Measurements from ENCODE around the gene HECW1.
A peak's percentile ranks its signal among the peaks of the same experiment; 100 is the strongest.
"Not testable (repeated sequence)": the region's sequence is repeated elsewhere in the genome, so short reads cannot be mapped to it uniquely, and the experiment has no call there.

HECW1 gene

DNA sequence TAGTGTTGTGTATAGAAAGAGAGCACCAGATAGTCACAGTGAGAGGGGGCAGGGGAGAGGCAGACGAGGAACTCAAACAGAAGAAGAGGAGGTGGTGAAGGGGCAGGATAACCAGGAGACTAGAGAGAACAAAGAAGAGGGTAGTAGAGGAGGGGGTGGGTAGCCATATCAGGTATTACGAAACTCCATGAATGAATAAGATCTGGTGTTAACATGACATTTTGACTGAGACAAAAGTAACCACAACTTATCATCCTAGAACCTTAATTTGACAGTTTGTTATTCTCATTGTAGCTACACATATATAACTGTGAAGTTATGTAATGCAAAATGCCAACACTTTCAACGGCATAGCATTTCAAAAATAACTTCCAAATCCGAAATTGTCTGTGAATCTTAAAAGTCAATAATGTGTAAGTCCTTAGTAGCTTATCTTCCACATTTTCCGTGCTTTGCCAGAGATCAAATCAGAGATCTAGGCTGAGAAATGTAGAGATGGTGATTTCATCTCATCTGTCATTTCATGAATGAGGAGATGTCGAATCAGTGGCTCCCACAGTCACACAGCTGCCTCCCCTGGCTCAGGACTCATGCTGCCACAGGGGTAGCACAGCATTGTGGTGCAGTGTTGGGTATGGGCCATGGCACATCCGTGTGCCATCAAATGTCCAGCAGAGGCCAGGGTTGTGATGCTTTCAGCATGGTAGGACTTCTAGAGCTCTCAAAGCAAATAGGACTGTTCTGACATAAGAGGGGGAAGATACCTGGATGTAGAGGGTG, 202.1 kb downstream of the HECW1 start:
- no peak for DNase-seq

GRCh38 chr7:43317075-43317474, 204.6 kb downstream of the HECW1 start:
- DNase-seq, result no peak

- DNase-seq, result no peak
These were observed 205.8 kb downstream of the HECW1 start for GRCh38 chr7:43318188-43318770.

DNA sequence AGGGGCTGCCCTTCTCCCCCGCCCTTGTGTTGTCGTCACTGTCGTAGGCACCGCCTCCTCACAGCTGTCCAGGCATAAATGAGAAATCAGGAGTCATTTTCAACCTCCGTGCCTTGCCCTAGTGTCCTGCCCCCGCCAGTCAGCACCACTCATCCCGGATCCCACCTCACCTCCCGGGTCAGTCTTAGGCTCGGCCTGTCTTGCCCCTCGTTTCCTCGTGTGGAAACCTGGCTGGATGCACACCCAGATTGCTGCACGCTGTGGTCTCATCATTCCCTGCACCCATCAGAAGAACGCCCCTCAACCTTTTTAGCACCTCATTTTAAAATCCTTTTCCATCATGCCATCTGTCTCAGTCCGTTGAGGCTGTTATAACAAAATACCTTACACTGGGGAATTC, 213.1 kb downstream of the HECW1 start:
- DNase-seq, result no peak

GRCh38 chr7:43328336-43328735, 215.9 kb downstream of the HECW1 start:
- DNase-seq, result no peak

DNA sequence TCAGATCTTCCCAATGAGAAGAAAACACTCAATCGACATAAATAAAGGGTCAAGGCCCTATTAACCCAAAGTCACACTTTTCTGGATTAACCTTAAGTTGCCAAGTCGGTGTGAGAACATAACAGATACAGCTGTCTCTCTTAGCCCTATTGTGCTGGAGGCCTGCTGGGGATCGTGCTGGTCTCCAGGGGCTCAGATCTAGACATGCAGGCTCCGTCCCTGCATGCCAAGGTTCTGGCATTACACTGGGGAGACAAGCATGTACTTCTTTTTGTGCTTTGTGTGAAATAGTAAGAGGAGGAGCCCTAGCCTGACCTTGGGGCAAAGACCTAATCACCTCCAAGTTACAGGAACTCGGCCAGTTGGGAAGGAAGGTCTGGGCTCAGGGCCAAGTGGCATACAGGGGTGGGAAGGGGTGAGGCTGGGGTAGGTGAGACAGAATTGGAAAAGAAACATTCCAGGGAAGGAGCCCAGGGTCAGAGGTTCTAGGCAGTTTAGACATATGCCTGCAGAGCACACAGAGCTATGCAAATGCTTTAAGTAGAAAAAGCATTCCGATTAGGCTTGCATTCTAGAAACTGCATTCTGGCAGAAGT, 216.4 kb downstream of the HECW1 start:
- DNase-seq, result no peak

DNA sequence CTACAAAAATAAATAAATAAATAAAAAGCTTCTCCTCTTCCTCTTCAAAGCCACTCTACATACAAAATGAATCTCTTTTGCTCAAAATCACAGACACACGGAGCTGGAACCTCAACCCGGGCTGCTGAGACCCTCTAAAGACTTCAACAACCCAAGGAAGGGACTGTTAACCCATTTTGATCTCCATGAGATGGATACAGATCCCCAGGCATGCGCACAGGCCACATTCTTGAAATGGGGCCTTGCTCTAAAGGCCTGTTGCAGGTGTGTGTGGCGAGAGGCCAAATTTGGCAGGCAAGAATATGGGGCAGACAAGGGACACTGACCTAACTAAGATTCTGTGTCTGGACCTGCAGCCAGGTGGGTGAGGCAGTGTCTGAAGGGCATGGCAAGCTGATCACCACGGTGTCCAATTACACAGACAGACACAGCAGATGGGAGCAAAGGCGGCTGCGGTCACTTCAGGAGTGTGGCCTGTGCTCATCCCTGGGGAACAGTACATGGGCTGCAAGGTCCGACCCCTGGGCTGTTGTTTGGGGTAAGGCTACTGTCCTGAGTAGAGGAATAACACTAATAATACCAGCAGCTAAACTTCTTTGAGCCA, 219.8 kb downstream of the HECW1 start:
- peak in 1 of 2 experiments; percentile 20 for DNase-seq

DNA sequence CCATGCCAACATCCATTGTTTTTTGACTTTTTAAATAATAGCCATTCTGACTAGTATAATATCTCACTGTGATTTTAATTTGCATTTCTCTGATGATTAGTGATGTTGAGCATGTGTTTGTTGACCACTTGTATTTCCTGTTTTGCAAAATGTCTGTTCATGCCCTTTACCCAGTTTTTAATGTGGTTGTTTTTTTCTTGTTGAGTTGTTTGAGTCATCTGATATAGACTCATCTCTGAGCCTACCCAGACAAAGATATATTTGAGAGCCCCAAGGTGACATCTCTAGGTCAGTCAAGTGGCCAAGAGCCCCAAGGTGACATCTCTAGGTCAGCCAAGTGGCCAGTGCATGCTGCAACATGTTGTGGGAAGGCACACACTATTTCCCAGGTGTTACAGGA, 224.7 kb downstream of the HECW1 start:
- DNase-seq, result no peak

- DNase-seq, result no peak
These were observed 225.4 kb downstream of the HECW1 start for GRCh38 chr7:43337811-43338210.

GRCh38 chr7:43341132-43341531, 228.7 kb downstream of the HECW1 start:
- DNase-seq, result no peak

- not testable (repeated sequence) for DNase-seq
These were observed 231.0 kb downstream of the HECW1 start for GRCh38 chr7:43343417-43343816.

DNA sequence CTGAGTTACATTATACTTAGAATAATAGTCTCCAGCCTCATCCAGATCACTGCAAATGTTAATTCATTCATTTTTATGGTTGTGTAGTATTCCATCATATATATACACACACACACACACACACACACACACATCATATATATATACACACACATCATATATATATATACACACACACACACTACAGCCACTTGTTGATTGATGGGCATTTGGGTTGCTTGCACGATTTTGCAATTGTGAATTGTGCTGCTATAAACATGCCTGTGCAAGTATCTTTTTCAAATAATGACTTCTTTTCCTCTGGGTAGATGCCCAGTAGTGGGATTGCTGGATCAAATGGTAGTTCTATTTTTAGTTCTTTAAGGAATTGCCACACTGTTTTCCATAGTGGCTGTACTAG, 233.2 kb downstream of the HECW1 start:
- DNase-seq, result not testable (repeated sequence)

DNA sequence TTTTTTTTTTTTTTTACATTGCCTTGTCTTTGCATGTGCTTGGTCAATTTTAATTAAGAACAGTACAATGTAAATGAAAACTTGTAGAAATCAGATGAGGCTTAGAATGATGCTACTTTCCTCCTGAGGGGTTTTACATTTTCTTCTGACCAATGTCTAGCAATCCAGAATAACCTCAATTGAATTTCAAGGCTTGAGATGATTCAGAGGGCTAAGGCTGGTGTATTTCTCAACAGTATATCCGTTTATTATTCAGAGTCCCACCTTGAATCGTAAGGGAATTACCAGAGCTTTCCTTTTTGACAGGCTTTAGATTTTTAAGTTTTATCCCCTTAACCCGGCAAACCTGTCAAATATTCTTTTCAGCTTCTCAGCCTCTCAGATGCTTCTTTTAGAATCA, 239.2 kb downstream of the HECW1 start:
- no peak for DNase-seq

DNA sequence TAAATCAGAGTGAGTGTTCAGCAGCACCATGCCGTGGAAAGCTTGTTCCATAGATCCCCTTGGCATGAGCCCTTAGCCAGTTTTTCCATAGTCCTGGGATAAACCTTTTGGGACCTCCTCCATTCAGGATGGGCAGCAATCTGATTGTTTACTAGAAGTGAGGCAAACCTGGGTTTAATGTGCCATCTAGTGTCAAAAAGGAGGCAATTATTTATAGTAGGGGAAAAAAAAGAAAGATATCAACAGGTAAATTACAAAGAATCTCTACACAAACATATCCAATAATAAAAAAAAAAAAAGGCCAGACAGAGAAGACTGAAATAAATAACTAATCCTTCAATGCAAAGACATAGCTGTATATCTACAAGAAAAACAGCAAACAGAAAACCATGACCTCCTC, 241.5 kb downstream of the HECW1 start:
- no peak for DNase-seq

- DNase-seq, result peak; percentile 77 to 79
These were observed 250.2 kb downstream of the HECW1 start for GRCh38 chr7:43362652-43363034.

- DNase-seq, result peak; percentile 68 to 73
These were observed 250.8 kb downstream of the HECW1 start for GRCh38 chr7:43363035-43363791.

DNA sequence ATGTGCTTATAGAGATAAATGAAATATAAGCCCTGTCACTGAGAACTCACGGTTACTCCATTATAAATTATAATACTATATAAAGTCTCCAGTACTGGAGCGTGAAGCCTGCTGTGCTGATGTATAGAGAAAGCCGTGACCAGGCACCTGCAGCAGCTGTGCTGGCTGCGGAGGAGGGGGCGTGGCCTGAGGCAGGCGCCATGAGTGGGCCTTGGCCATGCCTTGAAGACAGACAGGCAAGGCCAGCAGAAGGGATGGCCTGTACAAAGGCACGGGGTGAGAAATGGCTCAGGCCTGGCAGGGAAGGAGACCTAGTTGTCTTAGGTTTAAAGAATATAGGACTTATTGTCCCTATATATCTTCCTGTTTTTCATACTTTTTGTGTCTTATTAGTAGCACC, 251.9 kb downstream of the HECW1 start:
- peak in 1 of 2 experiments; percentile 10 for DNase-seq

- DNase-seq, result no peak
These were observed 260.4 kb downstream of the HECW1 start for GRCh38 chr7:43372676-43373355.

DNA sequence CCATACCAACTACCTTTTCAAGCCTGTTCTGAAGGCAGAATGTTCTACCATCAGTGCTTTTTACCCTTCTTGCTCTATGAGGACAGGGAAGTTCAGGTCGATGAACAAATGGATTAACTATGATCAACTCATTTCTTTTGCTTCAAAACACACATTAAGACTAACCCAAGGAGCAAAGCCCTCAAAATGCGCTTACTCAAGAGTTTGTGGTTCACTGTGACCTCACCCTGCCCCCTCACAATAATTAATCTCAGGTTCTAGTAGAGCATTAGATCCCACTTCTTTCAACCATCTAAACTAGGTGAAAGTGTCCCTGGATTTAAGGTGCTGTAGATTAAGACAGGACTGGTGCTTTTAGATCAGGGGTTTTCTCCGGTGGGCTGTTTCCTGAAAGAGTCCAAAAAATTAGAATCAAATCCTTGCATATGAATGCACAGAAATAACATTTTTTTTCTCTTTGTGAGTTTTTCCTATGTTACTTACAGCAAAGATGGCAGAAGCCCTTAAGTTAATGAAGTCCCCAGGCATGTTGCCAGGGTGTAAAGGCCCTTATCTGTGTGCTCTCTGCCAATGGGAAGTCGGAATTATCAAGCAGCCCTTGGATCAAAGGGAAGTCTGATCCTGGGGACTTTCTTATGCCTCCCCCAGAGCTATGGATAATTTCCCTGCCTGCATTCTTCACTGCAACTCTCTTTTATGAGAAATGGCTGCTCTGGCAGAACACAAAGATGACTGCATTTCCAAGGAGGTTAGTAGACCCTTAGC, 264.9 kb downstream of the HECW1 start:
- DNase-seq, result no peak

DNA sequence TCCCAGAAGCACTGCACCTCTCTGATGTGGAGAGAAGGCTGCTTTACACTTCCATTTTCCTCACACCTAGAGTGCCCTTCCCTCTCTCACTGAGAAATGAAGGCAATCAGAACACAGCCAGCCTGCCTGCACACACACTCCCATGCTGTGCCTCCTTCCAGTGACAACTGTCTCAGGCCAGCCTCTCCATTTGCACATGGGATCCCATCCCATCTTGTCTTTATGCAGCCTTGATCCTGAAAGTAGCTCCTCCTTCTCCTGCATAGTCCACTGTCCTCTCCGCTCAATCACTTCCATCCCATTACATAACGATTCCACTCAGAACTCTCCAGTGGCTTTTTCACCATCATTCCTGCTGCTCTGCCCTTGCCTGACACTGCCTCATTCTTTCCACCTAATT, 266.8 kb downstream of the HECW1 start:
- DNase-seq, result no peak

DNA sequence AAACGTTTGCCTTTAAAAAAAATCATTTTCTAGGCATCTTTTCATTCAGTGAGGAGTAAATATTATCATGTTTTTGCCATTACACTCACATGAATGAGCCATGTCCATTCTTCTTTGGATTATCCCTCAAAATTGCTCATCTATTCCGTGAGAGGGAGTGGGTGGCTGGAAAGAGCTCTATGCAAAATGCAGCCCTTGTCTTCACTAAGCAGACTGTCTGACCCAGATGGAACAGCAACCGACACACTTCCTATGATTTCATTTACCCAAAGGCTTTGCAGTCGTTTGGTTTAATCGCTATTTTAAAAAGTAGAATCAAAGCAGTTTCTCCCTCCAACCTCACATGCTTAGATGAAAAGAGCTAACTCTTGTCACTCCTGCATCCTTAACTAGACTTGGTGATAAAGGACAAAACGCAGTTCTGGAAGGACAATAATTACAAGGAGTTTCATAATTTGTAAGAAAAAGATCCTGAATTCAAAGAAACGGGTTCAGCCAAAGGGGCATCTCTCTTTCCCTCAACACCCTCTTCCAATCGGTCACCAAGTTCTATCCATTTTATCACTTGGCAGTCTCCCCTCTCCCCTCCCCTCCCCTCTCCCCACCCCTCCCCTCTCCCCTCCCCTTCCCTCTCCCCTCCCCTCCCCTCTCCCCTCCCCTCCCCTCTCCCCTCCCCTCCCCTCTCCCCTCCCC, 272.3 kb downstream of the HECW1 start:
- no peak for DNase-seq
